ENCODE results near the gene PRCC.
A peak's percentile ranks its signal among the peaks of the same experiment; 100 is the strongest.

Gene PRCC

DNA sequence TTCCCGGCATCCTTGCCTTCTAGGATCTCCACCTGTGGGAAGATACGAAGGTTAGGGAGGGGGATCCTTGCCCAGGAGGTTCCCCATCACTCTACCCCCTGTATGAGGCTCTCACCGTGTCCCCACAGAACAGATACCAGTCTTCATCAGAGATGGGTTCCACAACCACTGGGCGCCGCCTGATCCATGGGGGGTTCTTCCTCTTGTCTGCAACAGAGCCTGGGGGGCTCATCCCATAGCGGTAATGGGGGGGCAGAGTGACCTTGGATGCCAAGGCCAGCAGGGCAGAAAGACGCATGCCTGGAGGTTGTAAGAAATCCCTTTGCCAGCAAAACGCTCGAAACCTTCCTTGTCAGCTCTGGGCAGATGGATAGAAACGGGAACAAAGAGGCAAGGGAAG lies 28.9 kb upstream of the PRCC start:
- no peak overlapping the region for H3K4me2 ChIP-seq (ENCODE audit: low read length)
- no peak overlapping the region for H3K4me3 ChIP-seq (ENCODE audit: low read length)
- H3K36me3 ChIP-seq (ENCODE audit: insufficient read depth, low read length), result peaks cover 52% of the 10 kb centered on the region
- peaks cover 6% of the 10 kb centered on the region for H3K4me1 ChIP-seq (ENCODE audit: control insufficient read depth, insufficient read depth, low read length)
- no peak overlapping the region for H3K9ac ChIP-seq (ENCODE audit: low read depth, low read length)
- no peaks in the 10 kb centered on the region for H3K27me3 ChIP-seq (ENCODE audit: control insufficient read depth, insufficient read depth, low read length)
- no peaks in the 10 kb centered on the region for H3K9me3 ChIP-seq (replicated peaks; ENCODE audit: low read length)

DNA sequence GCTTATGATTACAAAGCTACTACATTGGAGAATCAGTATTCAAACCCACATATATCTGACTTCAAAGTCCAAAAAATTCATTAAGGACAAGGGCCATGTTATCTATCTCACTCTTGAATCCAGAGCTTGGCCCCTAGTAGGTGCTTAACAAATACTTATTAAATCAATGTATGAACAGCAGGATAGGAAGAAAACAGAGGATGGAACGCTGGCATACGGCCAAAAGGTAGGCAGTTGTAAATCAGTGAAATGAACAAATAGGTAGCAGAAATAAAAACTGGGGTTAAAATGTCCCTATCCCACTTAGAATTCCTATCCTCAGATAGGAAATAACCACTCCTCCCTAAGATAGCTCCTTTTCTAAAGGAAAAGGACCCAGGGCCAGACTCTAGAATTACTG lies 28.4 kb upstream of the PRCC start:
- H3K9me3 ChIP-seq (replicated peaks; ENCODE audit: low read length), result no peaks in the 10 kb centered on the region
- no peaks in the 10 kb centered on the region for H3K27me3 ChIP-seq (ENCODE audit: control insufficient read depth, insufficient read depth, low read length)
- peaks cover 6% of the 10 kb centered on the region for H3K4me1 ChIP-seq (ENCODE audit: control insufficient read depth, insufficient read depth, low read length)
- peaks cover 53% of the 10 kb centered on the region for H3K36me3 ChIP-seq (ENCODE audit: insufficient read depth, low read length)
- H3K4me3 ChIP-seq (ENCODE audit: low read length), result no peak overlapping the region
- no peak overlapping the region for H3K9ac ChIP-seq (ENCODE audit: low read depth, low read length)
- H3K4me2 ChIP-seq (ENCODE audit: low read length), result no peak overlapping the region

- Histone ChIP-seq H3K4me1 (ENCODE audit: control insufficient read depth, insufficient read depth, low read length) (peaks cover 6% of the 10 kb centered on the region), H3K9me3 (replicated peaks; ENCODE audit: low read length) (no peaks in the 10 kb centered on the region), H3K36me3 (ENCODE audit: insufficient read depth, low read length) (peaks cover 61% of the 10 kb centered on the region), H3K4me2 (ENCODE audit: low read length) (peak overlapping the region; percentile 91), H3K4me3 (ENCODE audit: low read length) (peak overlapping the region; percentile 86), H3K9ac (ENCODE audit: low read depth, low read length) (peak overlapping the region; percentile 88), H3K27me3 (ENCODE audit: control insufficient read depth, insufficient read depth, low read length) (no peaks in the 10 kb centered on the region)
These were observed 27.0 kb upstream of the PRCC start for GRCh38 chr1:156740237-156740740.

GRCh38 chr1:156740741-156741480 lies 26.4 kb upstream of the PRCC start, which contains the start of gene MRPL24:
Gene MRPL24, minus strand, starts transcription at chr1:156741088. Its CDS starts 2,384 bp downstream, at chr1:156738704.
- peaks cover 11% of the 10 kb centered on the region for H3K4me1 ChIP-seq (ENCODE audit: control insufficient read depth, insufficient read depth, low read length)
- H3K9me3 ChIP-seq (replicated peaks; ENCODE audit: low read length), result no peaks in the 10 kb centered on the region
- H3K27me3 ChIP-seq (ENCODE audit: control insufficient read depth, insufficient read depth, low read length), result no peaks in the 10 kb centered on the region
- H3K9ac ChIP-seq (ENCODE audit: low read depth, low read length), result peak within 1 kb of the TSS; percentile 88
- H3K4me2 ChIP-seq (ENCODE audit: low read length), result peak within 1 kb of the TSS; percentile 91
- peak within 1 kb of the TSS; percentile 86 for H3K4me3 ChIP-seq (ENCODE audit: low read length)
- H3K36me3 ChIP-seq (ENCODE audit: insufficient read depth, low read length), result peaks cover 60% of the 10 kb centered on the region

GRCh38 chr1:156741481-156741983 lies 25.8 kb upstream of the PRCC start:
- Histone ChIP-seq H3K9ac (ENCODE audit: low read depth, low read length) (no peak overlapping the region), H3K9me3 (replicated peaks; ENCODE audit: low read length) (no peaks in the 10 kb centered on the region), H3K36me3 (ENCODE audit: insufficient read depth, low read length) (peaks cover 56% of the 10 kb centered on the region), H3K4me2 (ENCODE audit: low read length) (peak overlapping the region; percentile 60), H3K4me1 (ENCODE audit: control insufficient read depth, insufficient read depth, low read length) (peaks cover 17% of the 10 kb centered on the region), H3K4me3 (ENCODE audit: low read length) (peak overlapping the region; percentile 33), H3K27me3 (ENCODE audit: control insufficient read depth, insufficient read depth, low read length) (no peaks in the 10 kb centered on the region)

- H3K4me3 ChIP-seq (ENCODE audit: low read length), result no peak overlapping the region
- H3K4me1 ChIP-seq (ENCODE audit: control insufficient read depth, insufficient read depth, low read length), result peaks cover 21% of the 10 kb centered on the region
- H3K4me2 ChIP-seq (ENCODE audit: low read length), result no peak overlapping the region
- no peak overlapping the region for H3K9ac ChIP-seq (ENCODE audit: low read depth, low read length)
- H3K36me3 ChIP-seq (ENCODE audit: insufficient read depth, low read length), result peaks cover 51% of the 10 kb centered on the region
- H3K27me3 ChIP-seq (ENCODE audit: control insufficient read depth, insufficient read depth, low read length), result no peaks in the 10 kb centered on the region
- H3K9me3 ChIP-seq (replicated peaks; ENCODE audit: low read length), result no peaks in the 10 kb centered on the region
These were observed 25.3 kb upstream of the PRCC start for GRCh38 chr1:156742017-156742416.

DNA sequence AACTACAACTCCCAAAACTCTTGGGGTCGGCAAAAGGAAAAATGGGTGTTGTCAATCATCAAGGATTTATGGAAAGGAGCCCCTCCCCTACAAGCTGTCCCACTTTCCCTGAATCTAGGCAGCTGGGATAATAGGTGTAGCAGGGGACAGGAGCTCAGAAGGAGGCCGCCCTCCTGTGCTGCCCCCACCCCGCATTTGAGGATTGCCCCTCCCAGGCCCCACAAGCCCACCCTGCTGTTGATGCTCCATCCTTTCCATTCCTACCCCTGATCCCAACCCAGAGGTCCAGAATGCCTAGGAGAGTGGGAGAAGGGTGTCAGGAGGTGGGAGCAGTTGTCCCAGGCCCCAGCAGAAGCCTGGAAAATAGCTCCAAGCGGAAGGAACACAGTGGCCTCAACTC lies 24.5 kb upstream of the PRCC start:
- H3K27me3 ChIP-seq (ENCODE audit: control insufficient read depth, insufficient read depth, low read length), result no peaks in the 10 kb centered on the region
- no peak overlapping the region for H3K4me3 ChIP-seq (ENCODE audit: low read length)
- no peak overlapping the region for H3K4me2 ChIP-seq (ENCODE audit: low read length)
- peaks cover 44% of the 10 kb centered on the region for H3K36me3 ChIP-seq (ENCODE audit: insufficient read depth, low read length)
- peaks cover 28% of the 10 kb centered on the region for H3K4me1 ChIP-seq (ENCODE audit: control insufficient read depth, insufficient read depth, low read length)
- H3K9ac ChIP-seq (ENCODE audit: low read depth, low read length), result no peak overlapping the region
- no peaks in the 10 kb centered on the region for H3K9me3 ChIP-seq (replicated peaks; ENCODE audit: low read length)

GRCh38 chr1:156743367-156744302 lies 23.7 kb upstream of the PRCC start:
- H3K4me2 ChIP-seq (ENCODE audit: low read length), result no peak overlapping the region
- H3K9ac ChIP-seq (ENCODE audit: low read depth, low read length), result no peak overlapping the region
- no peaks in the 10 kb centered on the region for H3K9me3 ChIP-seq (replicated peaks; ENCODE audit: low read length)
- peaks cover 37% of the 10 kb centered on the region for H3K4me1 ChIP-seq (ENCODE audit: control insufficient read depth, insufficient read depth, low read length)
- peaks cover 35% of the 10 kb centered on the region for H3K36me3 ChIP-seq (ENCODE audit: insufficient read depth, low read length)
- H3K4me3 ChIP-seq (ENCODE audit: low read length), result no peak overlapping the region
- no peaks in the 10 kb centered on the region for H3K27me3 ChIP-seq (ENCODE audit: control insufficient read depth, insufficient read depth, low read length)

DNA sequence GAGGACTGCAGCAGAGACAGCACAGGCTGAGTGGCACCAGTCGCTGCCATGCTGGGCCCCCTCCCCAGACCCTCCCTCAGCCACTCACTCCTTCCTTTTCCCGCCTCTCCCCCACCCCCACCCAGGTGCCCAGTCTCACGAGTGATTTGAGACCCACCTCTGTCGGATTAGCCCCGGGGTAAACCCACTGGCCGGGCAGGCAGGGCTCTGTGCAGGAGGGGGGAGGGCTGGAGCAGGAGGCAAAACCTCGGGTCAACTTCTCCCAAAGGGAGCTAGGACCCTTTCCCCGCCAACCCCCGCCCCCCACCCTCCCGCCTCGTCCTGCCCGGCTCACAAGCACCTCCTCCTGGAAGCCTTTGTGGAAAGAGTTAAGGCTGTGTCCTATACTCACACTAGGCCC lies 23.0 kb upstream of the PRCC start:
- Histone ChIP-seq H3K9ac (ENCODE audit: low read depth, low read length) (no peak overlapping the region), H3K27me3 (ENCODE audit: control insufficient read depth, insufficient read depth, low read length) (no peaks in the 10 kb centered on the region), H3K9me3 (replicated peaks; ENCODE audit: low read length) (no peaks in the 10 kb centered on the region), H3K4me1 (ENCODE audit: control insufficient read depth, insufficient read depth, low read length) (peaks cover 44% of the 10 kb centered on the region), H3K4me3 (ENCODE audit: low read length) (no peak overlapping the region), H3K36me3 (ENCODE audit: insufficient read depth, low read length) (peaks cover 36% of the 10 kb centered on the region), H3K4me2 (ENCODE audit: low read length) (no peak overlapping the region)

- no peaks in the 10 kb centered on the region for H3K27me3 ChIP-seq (ENCODE audit: control insufficient read depth, insufficient read depth, low read length)
- H3K9ac ChIP-seq (ENCODE audit: low read depth, low read length), result peak overlapping the region; percentile 99
- no peak overlapping the region for H3K4me2 ChIP-seq (ENCODE audit: low read length)
- no peak overlapping the region for H3K4me3 ChIP-seq (ENCODE audit: low read length)
- peaks cover 49% of the 10 kb centered on the region for H3K4me1 ChIP-seq (ENCODE audit: control insufficient read depth, insufficient read depth, low read length)
- no peaks in the 10 kb centered on the region for H3K9me3 ChIP-seq (replicated peaks; ENCODE audit: low read length)
- peaks cover 39% of the 10 kb centered on the region for H3K36me3 ChIP-seq (ENCODE audit: insufficient read depth, low read length)
These were observed 22.4 kb upstream of the PRCC start for GRCh38 chr1:156744786-156745419.

DNA sequence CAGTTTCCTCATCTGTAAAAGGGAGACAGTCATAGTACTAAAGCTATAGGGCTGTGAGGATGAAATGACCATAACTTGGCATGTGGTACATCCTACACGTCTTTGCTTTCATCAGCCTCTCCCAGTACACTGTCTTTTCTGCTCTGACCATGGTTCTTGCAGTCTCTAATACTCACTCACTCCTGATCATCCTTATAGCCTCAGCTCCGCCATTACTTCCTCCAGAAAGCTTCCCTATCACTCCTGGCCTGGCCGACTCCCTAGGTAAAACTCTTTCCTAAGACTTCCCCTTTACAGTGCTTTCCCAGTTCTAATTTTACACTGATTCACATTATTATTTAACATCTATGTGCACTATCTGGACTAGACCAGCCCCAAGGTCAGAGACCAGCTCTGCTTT lies 21.5 kb upstream of the PRCC start:
- Histone ChIP-seq H3K36me3 (ENCODE audit: insufficient read depth, low read length) (peaks cover 37% of the 10 kb centered on the region), H3K4me2 (ENCODE audit: low read length) (peak overlapping the region; percentile 98), H3K27me3 (ENCODE audit: control insufficient read depth, insufficient read depth, low read length) (no peaks in the 10 kb centered on the region), H3K9me3 (replicated peaks; ENCODE audit: low read length) (no peaks in the 10 kb centered on the region), H3K4me3 (ENCODE audit: low read length) (no peak overlapping the region), H3K4me1 (ENCODE audit: control insufficient read depth, insufficient read depth, low read length) (peaks cover 50% of the 10 kb centered on the region), H3K9ac (ENCODE audit: low read depth, low read length) (peak overlapping the region; percentile 99)
